Activated T-cell treated with anti-CD3 and anti-CD28 coated beads, Interleukin-2, amount 50 U/mL, for 72 hours (primary cell): ENCODE data around the gene MGRN1. TPM values are rescaled to one million over a fixed set of nuclear protein-coding genes. Genes with fewer than 3 reads are reported as not detected.
A peak's percentile ranks its signal among the peaks of the same experiment; 100 is the strongest.

ENCODE experiments used
- ATAC-seq, 2 donors: fragments of 150-1000 bp; cut with Tn5 transposase; replicated peaks in 1 of 2; 2 replicates each; pipeline ENCODE4 v1.10.0; 2021; ENCODE audit warnings: moderate library complexity in 2 of 2, mild to moderate bottlenecking in 1 of 2
- DNase-seq, 2 donors: peaks; one replicate each; pipeline ENCODE4 v3.0.0; 2021 to 2022; ENCODE audit warnings: mixed read lengths in 1 of 2
- H3K27ac Mint-ChIP-seq: one replicate; pipeline ENCODE4 v1.8.0; 2022; ENCODE audit warnings: mild to moderate bottlenecking, moderate library complexity, mixed read lengths
- H3K27me3 Mint-ChIP-seq: one replicate; pipeline ENCODE4 v1.8.0; 2022; ENCODE audit warnings: low read depth, mixed read lengths
- H3K36me3 Mint-ChIP-seq, 2 donors: one replicate each; pipeline ENCODE4 v1.8.0; 2022; ENCODE audit warnings: mixed read lengths in 2 of 2, mild to moderate bottlenecking in 1 of 2; ENCODE audit not compliant: insufficient read depth in 2 of 2
- H3K4me1 Mint-ChIP-seq: one replicate; pipeline ENCODE4 v1.8.0; 2022; ENCODE audit warnings: low read depth, mixed read lengths
- H3K4me3 Mint-ChIP-seq, 2 donors: one replicate each; pipeline ENCODE4 v1.8.0; 2022; ENCODE audit warnings: mild to moderate bottlenecking in 2 of 2, mixed read lengths in 2 of 2, moderate library complexity in 2 of 2
- H3K9me3 Mint-ChIP-seq, 2 donors: one replicate each; pipeline ENCODE4 v1.8.0; 2022; ENCODE audit warnings: mixed read lengths in 2 of 2
- total RNA-seq, 2 donors: library from RNA; stranded (reverse); gene quantifications; one replicate each; pipeline ENCODE4 v1.2.3, GENCODE V29; 2022

Gene MGRN1
- total RNA-seq, 2 donors from 2014 or later, result 107 to 116 TPM

GRCh38 chr16:4594433-4595410 is 29.9 kb upstream of the MGRN1 start:
- Mint-ChIP-seq H3K27ac (no peak overlapping the region), H3K4me3 (no peak overlapping the region), H3K4me1 (no peaks in the 10 kb centered on the region), H3K9me3 (no peaks in the 10 kb centered on the region), H3K36me3 (no peaks in the 10 kb centered on the region), H3K27me3 (no peaks in the 10 kb centered on the region)
- DNase-seq, result no peak
- no peak for ATAC-seq

GRCh38 chr16:4597174-4597573 is 27.5 kb upstream of the MGRN1 start:
- Mint-ChIP-seq H3K9me3 (no peaks in the 10 kb centered on the region), H3K4me3 (no peak overlapping the region), H3K27ac (no peak overlapping the region), H3K4me1 (no peaks in the 10 kb centered on the region), H3K36me3 (no peaks in the 10 kb centered on the region), H3K27me3 (no peaks in the 10 kb centered on the region)
- ATAC-seq, result no peak
- DNase-seq, result no peak

- Mint-ChIP-seq H3K4me3 (no peak overlapping the region), H3K27ac (peak overlapping the region; percentile 46), H3K36me3 (no peaks in the 10 kb centered on the region), H3K4me1 (no peaks in the 10 kb centered on the region), H3K9me3 (no peaks in the 10 kb centered on the region), H3K27me3 (no peaks in the 10 kb centered on the region)
- no peak for ATAC-seq
- no peak for DNase-seq
Measured at GRCh38 chr16:4599037-4599436, 25.6 kb upstream of the MGRN1 start.

GRCh38 chr16:4599545-4599944 is 25.1 kb upstream of the MGRN1 start:
- no peak for ATAC-seq
- no peaks in the 10 kb centered on the region for H3K27me3 Mint-ChIP-seq
- H3K4me1 Mint-ChIP-seq, result no peaks in the 10 kb centered on the region
- H3K4me3 Mint-ChIP-seq, result no peak overlapping the region
- H3K36me3 Mint-ChIP-seq, result no peaks in the 10 kb centered on the region
- DNase-seq, result no peak
- H3K9me3 Mint-ChIP-seq, result no peaks in the 10 kb centered on the region
- no peak overlapping the region for H3K27ac Mint-ChIP-seq

- H3K27ac Mint-ChIP-seq, result no peak overlapping the region
- no peaks in the 10 kb centered on the region for H3K27me3 Mint-ChIP-seq
- H3K4me1 Mint-ChIP-seq, result no peaks in the 10 kb centered on the region
- no peaks in the 10 kb centered on the region for H3K9me3 Mint-ChIP-seq
- DNase-seq, result no peak
- no peak for ATAC-seq
- no peaks in the 10 kb centered on the region for H3K36me3 Mint-ChIP-seq
- H3K4me3 Mint-ChIP-seq, result no peak overlapping the region
Measured at GRCh38 chr16:4601036-4601863, 23.4 kb upstream of the MGRN1 start.

- ATAC-seq, result no peak
Measured at GRCh38 chr16:4601864-4602186, 22.8 kb upstream of the MGRN1 start.

GRCh38 chr16:4602331-4602730 is 22.3 kb upstream of the MGRN1 start:
- no peak for ATAC-seq
- no peaks in the 10 kb centered on the region for H3K27me3 Mint-ChIP-seq
- H3K4me1 Mint-ChIP-seq, result no peaks in the 10 kb centered on the region
- H3K4me3 Mint-ChIP-seq, result no peak overlapping the region
- no peaks in the 10 kb centered on the region for H3K36me3 Mint-ChIP-seq
- no peak overlapping the region for H3K27ac Mint-ChIP-seq
- no peak for DNase-seq
- no peaks in the 10 kb centered on the region for H3K9me3 Mint-ChIP-seq

More at GRCh38 chr16:4601864-4602186, 22.8 kb upstream of the MGRN1 start:
- Mint-ChIP-seq H3K27me3 (no peaks in the 10 kb centered on the region), H3K36me3 (no peaks in the 10 kb centered on the region), H3K4me3 (no peak overlapping the region), H3K9me3 (no peaks in the 10 kb centered on the region), H3K4me1 (no peaks in the 10 kb centered on the region), H3K27ac (no peak overlapping the region)
- no peak for DNase-seq

- Mint-ChIP-seq H3K36me3 (no peaks in the 10 kb centered on the region), H3K9me3 (no peaks in the 10 kb centered on the region), H3K4me1 (no peaks in the 10 kb centered on the region), H3K27ac (no peak overlapping the region), H3K27me3 (no peaks in the 10 kb centered on the region), H3K4me3 (no peak overlapping the region)
- no peak for ATAC-seq
- no peak for DNase-seq
Measured at GRCh38 chr16:4603624-4604170, 20.9 kb upstream of the MGRN1 start.

- no peak overlapping the region for H3K27ac Mint-ChIP-seq
- ATAC-seq (no peak), DNase-seq (no peak)
- H3K36me3 Mint-ChIP-seq, result no peaks in the 10 kb centered on the region
- no peaks in the 10 kb centered on the region for H3K9me3 Mint-ChIP-seq
- no peaks in the 10 kb centered on the region for H3K4me1 Mint-ChIP-seq
- no peaks in the 10 kb centered on the region for H3K27me3 Mint-ChIP-seq
- no peak overlapping the region for H3K4me3 Mint-ChIP-seq
Measured at GRCh38 chr16:4604401-4604800, 20.2 kb upstream of the MGRN1 start.

GRCh38 chr16:4606354-4606753 is 18.3 kb upstream of the MGRN1 start:
- no peak for ATAC-seq
- no peak for DNase-seq
- H3K36me3 Mint-ChIP-seq, result no peaks in the 10 kb centered on the region
- H3K27ac Mint-ChIP-seq, result no peak overlapping the region
- H3K4me1 Mint-ChIP-seq, result no peaks in the 10 kb centered on the region
- no peak overlapping the region for H3K4me3 Mint-ChIP-seq
- H3K27me3 Mint-ChIP-seq, result no peaks in the 10 kb centered on the region
- no peaks in the 10 kb centered on the region for H3K9me3 Mint-ChIP-seq

- no peak overlapping the region for H3K27ac Mint-ChIP-seq
- peaks cover 3% of the 10 kb centered on the region for H3K4me1 Mint-ChIP-seq
- no peaks in the 10 kb centered on the region for H3K36me3 Mint-ChIP-seq
- no peak for ATAC-seq
- H3K9me3 Mint-ChIP-seq, result no peaks in the 10 kb centered on the region
- no peak for DNase-seq
- H3K4me3 Mint-ChIP-seq, result no peak overlapping the region
- no peaks in the 10 kb centered on the region for H3K27me3 Mint-ChIP-seq
Measured at GRCh38 chr16:4607841-4608703, 16.6 kb upstream of the MGRN1 start.

- ATAC-seq, result no peak
- Mint-ChIP-seq H3K36me3 (no peaks in the 10 kb centered on the region), H3K27ac (no peak overlapping the region), H3K4me1 (peaks cover 5% of the 10 kb centered on the region), H3K9me3 (no peaks in the 10 kb centered on the region), H3K4me3 (no peak overlapping the region), H3K27me3 (no peaks in the 10 kb centered on the region)
- DNase-seq, result no peak
Measured at GRCh38 chr16:4608704-4608980, 16.0 kb upstream of the MGRN1 start.
